Type B pancreatic cell (in vitro differentiated cells): ENCODE results near the gene CHPT1. TPM values are rescaled to one million over a fixed set of nuclear protein-coding genes. Genes with fewer than 3 reads are reported as not detected.

ENCODE experiments used
- DNase-seq: peaks from one replicate; pipeline ENCODE4 v3.0.0; 2021; ENCODE audit warnings: mixed read lengths; ENCODE audit not compliant: unreplicated experiment; ENCODE audit errors: extremely low spot score
- H3K27ac Mint-ChIP-seq: 2 replicates; pipeline ENCODE4 v1.8.0; 2021; ENCODE audit warnings: mild to moderate bottlenecking, mixed read lengths
- H3K27me3 Mint-ChIP-seq: 2 replicates; pipeline ENCODE4 v1.8.0; 2021; ENCODE audit warnings: mixed read lengths
- H3K36me3 Mint-ChIP-seq: 2 replicates; pipeline ENCODE4 v1.8.0; 2021; ENCODE audit warnings: mixed read lengths
- H3K4me1 Mint-ChIP-seq: one replicate; pipeline ENCODE4 v1.8.0; 2021; ENCODE audit warnings: mixed read lengths; ENCODE audit not compliant: unreplicated experiment
- H3K4me3 Mint-ChIP-seq: 2 replicates; pipeline ENCODE4 v1.8.0; 2021; ENCODE audit warnings: mild to moderate bottlenecking, mixed read lengths
- H3K9me3 Mint-ChIP-seq: 2 replicates; pipeline ENCODE4 v1.8.0; 2021; ENCODE audit warnings: mixed read lengths
- CTCF ChIP-seq: fragments of 200-600 bp; sonication (generic); conservative IDR thresholded peaks from 2 replicates; pipeline ENCODE4 v1.5.0; 2021; ENCODE audit warnings: antibody characterized with exemption, mild to moderate bottlenecking
- total RNA-seq: library from RNA; stranded (reverse); gene quantifications from 2 replicates; pipeline ENCODE4 v1.2.1, GENCODE V29; 2021; ENCODE audit warnings: low replicate concordance

Gene CHPT1
- total RNA-seq, 1 donor from 2014 or later = 35.2 TPM

DNA sequence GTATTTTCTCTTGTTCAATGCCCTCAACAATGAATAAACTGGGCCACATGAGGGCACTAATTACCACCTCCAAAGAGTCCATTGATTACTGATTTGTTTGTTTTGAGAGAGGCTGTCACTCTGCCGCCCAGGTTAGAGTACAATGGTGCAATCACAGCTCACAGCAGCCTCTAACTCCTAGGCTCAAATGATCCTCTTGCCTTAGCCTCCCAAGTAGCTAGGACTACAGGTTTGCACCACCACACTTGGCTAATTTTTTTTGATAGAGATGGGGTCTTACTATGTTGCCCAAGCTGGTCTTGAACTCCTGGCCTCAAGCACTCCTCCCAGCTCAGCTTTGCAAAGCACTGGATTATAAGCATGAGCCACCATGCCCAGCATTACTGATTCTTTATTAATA lies 70.1 kb downstream of the CHPT1 start:
- Mint-ChIP-seq H3K27ac (no peak overlapping the region), H3K36me3 (peaks cover 13% of the 10 kb centered on the region), H3K27me3 (no peaks in the 10 kb centered on the region), H3K9me3 (no peaks in the 10 kb centered on the region), H3K4me1 (peaks cover 4% of the 10 kb centered on the region), H3K4me3 (no peak overlapping the region)
- TF ChIP-seq CTCF = no peak
- DNase-seq = no peak

- DNase-seq = no peak
- peaks cover 4% of the 10 kb centered on the region for H3K4me1 Mint-ChIP-seq
- no peaks in the 10 kb centered on the region for H3K9me3 Mint-ChIP-seq
- H3K36me3 Mint-ChIP-seq = peaks cover 9% of the 10 kb centered on the region
- H3K4me3 Mint-ChIP-seq = no peak overlapping the region
- TF ChIP-seq CTCF = no peak
- no peak overlapping the region for H3K27ac Mint-ChIP-seq
- no peaks in the 10 kb centered on the region for H3K27me3 Mint-ChIP-seq
These were observed 71.3 kb downstream of the CHPT1 start for GRCh38 chr12:101768781-101769180.

- Mint-ChIP-seq H3K27ac (no peak overlapping the region), H3K36me3 (peaks cover 5% of the 10 kb centered on the region)
These were observed 72.4 kb downstream of the CHPT1 start for GRCh38 chr12:101769865-101770264.

DNA sequence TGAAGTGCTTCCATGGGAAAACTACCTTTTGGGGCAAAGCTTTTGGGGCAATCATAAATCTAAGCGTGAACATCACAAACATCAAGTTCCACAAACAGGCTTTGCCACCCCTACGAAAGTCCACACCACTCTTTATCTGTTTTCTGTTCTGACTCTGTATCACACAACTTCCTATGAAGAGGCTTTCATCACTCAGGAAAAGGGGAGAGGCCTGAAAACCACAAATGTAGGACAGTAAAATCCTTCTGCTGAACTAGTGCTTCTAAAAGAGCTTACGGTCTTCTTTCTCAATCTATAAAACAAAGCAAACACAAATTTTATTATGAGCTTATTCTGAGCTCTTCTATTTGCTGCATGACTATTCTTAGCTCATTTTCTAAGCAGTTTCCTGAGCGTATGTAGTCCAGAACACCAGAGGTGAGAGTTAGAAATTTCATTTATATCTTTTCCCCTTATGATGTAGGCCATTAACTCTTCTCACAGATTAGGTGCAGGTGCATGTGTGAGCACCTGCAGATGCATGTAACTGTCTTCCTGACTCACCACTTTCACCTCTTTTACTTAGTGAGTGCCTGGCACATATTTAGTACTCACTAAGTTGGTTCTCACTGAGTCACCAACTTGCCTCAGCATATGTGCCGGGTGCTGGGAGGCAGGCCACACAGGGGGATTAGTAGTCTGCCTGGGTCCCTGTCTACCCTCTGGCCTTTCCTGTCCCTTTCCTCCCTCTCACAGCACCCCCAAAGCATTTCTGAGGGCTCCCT lies 74.8 kb downstream of the CHPT1 start:
- no peaks in the 10 kb centered on the region for H3K9me3 Mint-ChIP-seq
- no peak overlapping the region for H3K27ac Mint-ChIP-seq
- no peak for TF ChIP-seq CTCF
- peaks cover 3% of the 10 kb centered on the region for H3K36me3 Mint-ChIP-seq
- DNase-seq = no peak
- no peaks in the 10 kb centered on the region for H3K27me3 Mint-ChIP-seq
- no peak overlapping the region for H3K4me3 Mint-ChIP-seq
- H3K4me1 Mint-ChIP-seq = no peaks in the 10 kb centered on the region

More at GRCh38 chr12:101769865-101770264, 72.4 kb downstream of the CHPT1 start:
- H3K4me1 Mint-ChIP-seq = no peaks in the 10 kb centered on the region
- DNase-seq = no peak
- no peak overlapping the region for H3K4me3 Mint-ChIP-seq
- H3K27me3 Mint-ChIP-seq = no peaks in the 10 kb centered on the region
- TF ChIP-seq CTCF = no peak
- H3K9me3 Mint-ChIP-seq = no peaks in the 10 kb centered on the region

- TF ChIP-seq CTCF = peak; percentile 98
- Mint-ChIP-seq H3K27me3 (no peaks in the 10 kb centered on the region), H3K4me3 (no peak overlapping the region), H3K27ac (no peak overlapping the region), H3K9me3 (no peaks in the 10 kb centered on the region), H3K4me1 (no peaks in the 10 kb centered on the region), H3K36me3 (peaks cover 6% of the 10 kb centered on the region)
- no peak for DNase-seq
These were observed 76.3 kb downstream of the CHPT1 start for GRCh38 chr12:101773650-101774162.
